ENCODE measurements around the gene MLH1. TPM values are rescaled to one million over a fixed set of nuclear protein-coding genes. Genes with fewer than 3 reads are reported as not detected.

Gene MLH1
- total RNA-seq (2014; rRNA removed) (55.8 and 79.7 TPM in 2 replicates), Bru-seq, nascent RNA (percentile 84 among the genes with signal in this experiment), BruChase-seq, experiment 1, labeled RNA remaining after a 6-hour chase (percentile 69 among the genes with signal in this experiment), BruChase-seq, experiment 2, labeled RNA remaining after a 2-hour chase (percentile 74 among the genes with signal in this experiment)
- long read RNA-seq, transcript MLH1-201 (19 exons, 2,752 nt), result major isoform, 34 of 59 reads
- long read RNA-seq, partial matches to known transcripts, result 5 of 59 reads
- long read RNA-seq, other reads (novel, unspliced or antisense), result 18 of 59 reads

- H3K27me3 ChIP-seq (ENCODE audit: low read length), result no peaks in the 10 kb centered on the region
- H3K9me3 ChIP-seq (ENCODE audit: low read length), result no peaks in the 10 kb centered on the region
- intact Hi-C loops (cut with micrococcal nuclease), result loop anchor here (1.0 to 2.0 kb wide), 2 partner anchors 35 to 189 kb away; no protein-coding TSS in a partner anchor
- no peaks in the 10 kb centered on the region for H3K9me2 ChIP-seq (replicated peaks; ENCODE audit: low read length)
- peaks cover 33% of the 10 kb centered on the region for H3K4me1 ChIP-seq (ENCODE audit: insufficient read depth, low read length)
- H3K27ac ChIP-seq (ENCODE audit: low read length), result peak within 1 kb of the TSS; percentile 82
- H3K79me2 ChIP-seq (ENCODE audit: low read length), result peaks cover 63% of the 10 kb centered on the region
- H3K36me3 ChIP-seq (ENCODE audit: low read depth, low read length), result peaks cover 20% of the 10 kb centered on the region
- TF ChIP-seq EZH2phosphoT487 (IDR thresholded peaks at IDR 0.05; ENCODE audit: borderline replicate concordance, low read length) (no peak), CTCF (conservative IDR thresholded peaks at IDR 0.05; ENCODE audit: low read depth, low read length) (no peak), EZH2 (IDR thresholded peaks at IDR 0.05; ENCODE audit: low read length, unreplicated experiment) (no peak)
- H3K4me3 ChIP-seq (ENCODE audit: low read length), result peak within 1 kb of the TSS; percentile 83
- H3K4me2 ChIP-seq (ENCODE audit: low read length), result peak within 1 kb of the TSS; percentile 94
- H4K20me1 ChIP-seq (ENCODE audit: low read length), result peaks cover 36% of the 10 kb centered on the region
- DNase-seq (peak; percentile 100), ATAC-seq (peak; percentile 85)
- peak within 1 kb of the TSS; percentile 93 for H3K9ac ChIP-seq (ENCODE audit: low read length)
- peak within 1 kb of the TSS; percentile 88 for H2AFZ ChIP-seq (ENCODE audit: low read length)
- H3F3A ChIP-seq (ENCODE audit: low read length, unreplicated experiment), result no peaks in the 10 kb centered on the region
- CTCF ChIA-PET, result interaction anchor here (0.7 to 1.5 kb wide), 4 partner anchors 34 to 219 kb away, joined by 3 to 8 read pairs (median 4); no protein-coding TSS in a partner anchor
- POLR2A ChIA-PET (ENCODE audit: unreplicated experiment), result interaction anchor here (0.6 to 1.3 kb wide), 6 partner anchors 11 to 1499 kb away, joined by 3 to 7 read pairs (median 4); no protein-coding TSS in a partner anchor
- BruUV-seq (replicated peaks), result TSS peak; percentile 89
These were observed at the start of gene MLH1 for GRCh38 chr3:36993326-36994283. TSS of gene MLH1 (plus strand) at chr3:36993518. CDS start at chr3:36993548, 30 bp downstream.

- Histone ChIP-seq H3K27me3 (ENCODE audit: low read length) (no peaks in the 10 kb centered on the region), H3K79me2 (ENCODE audit: low read length) (no peaks in the 10 kb centered on the region), H3K4me3 (ENCODE audit: low read length) (peak overlapping the region; percentile 77), H2AFZ (ENCODE audit: low read length) (peak overlapping the region; percentile 99), H3K36me3 (ENCODE audit: low read depth, low read length) (no peaks in the 10 kb centered on the region), H3K9ac (ENCODE audit: low read length) (peak overlapping the region; percentile 35; the same call in 1 of the 2 replicates), H3K9me3 (ENCODE audit: low read length) (no peaks in the 10 kb centered on the region), H4K20me1 (ENCODE audit: low read length) (no peaks in the 10 kb centered on the region), H3K4me2 (ENCODE audit: low read length) (peak overlapping the region; percentile 100), H3K27ac (ENCODE audit: low read length) (no peak overlapping the region), H3K9me2 (replicated peaks; ENCODE audit: low read length) (no peaks in the 10 kb centered on the region), H3K4me1 (ENCODE audit: insufficient read depth, low read length) (no peaks in the 10 kb centered on the region; the same call in 1 of the 2 replicates), H3F3A (ENCODE audit: low read length, unreplicated experiment) (no peaks in the 10 kb centered on the region)
- no TSS peak for BruUV-seq (replicated peaks)
- no peak for DNase-seq
- intact Hi-C loops (cut with micrococcal nuclease), result no loop called here
- POLR2A ChIA-PET (ENCODE audit: unreplicated experiment), result no interaction called here
- no peak for TF ChIP-seq CTCF (conservative IDR thresholded peaks at IDR 0.05; ENCODE audit: low read depth, low read length)
- CTCF ChIA-PET, result interaction anchor here (0.5 kb wide), 1 partner anchor 16 kb away, joined by 3 read pairs; no protein-coding TSS in a partner anchor
- no peak for ATAC-seq
These were observed 49.7 kb upstream of the MLH1 start for GRCh38 chr3:36943601-36944000.

All from PC-3 (cell line).